Stimulated activated CD4-positive, alpha-beta T cell treated with anti-CD3 and anti-CD28 coated beads, Interleukin-4, amount 100 ng/mL, for 48 hours (primary cell): Measurements from ENCODE around the gene RRP7A.
A peak's percentile ranks its signal among the peaks of the same experiment; 100 is the strongest.
"Not testable (repeated sequence)": the region's sequence is repeated elsewhere in the genome, so short reads cannot be mapped to it uniquely, and the experiment has no call there.

Experiments
- DNase-seq, 2 donors: peaks; one replicate each; pipeline ENCODE4 v3.0.0-alpha.2; 2020; ENCODE audit warnings: low read depth in 2 of 2

Gene RRP7A

GRCh38 chr22:42536166-42536565, 16.6 kb upstream of the RRP7A start:
- DNase-seq: no peak

GRCh38 chr22:42535082-42535731, 15.6 kb upstream of the RRP7A start:
- not testable (repeated sequence) for DNase-seq

- DNase-seq: no peak
Measured at GRCh38 chr22:42533638-42533977, 14.0 kb upstream of the RRP7A start.

DNA sequence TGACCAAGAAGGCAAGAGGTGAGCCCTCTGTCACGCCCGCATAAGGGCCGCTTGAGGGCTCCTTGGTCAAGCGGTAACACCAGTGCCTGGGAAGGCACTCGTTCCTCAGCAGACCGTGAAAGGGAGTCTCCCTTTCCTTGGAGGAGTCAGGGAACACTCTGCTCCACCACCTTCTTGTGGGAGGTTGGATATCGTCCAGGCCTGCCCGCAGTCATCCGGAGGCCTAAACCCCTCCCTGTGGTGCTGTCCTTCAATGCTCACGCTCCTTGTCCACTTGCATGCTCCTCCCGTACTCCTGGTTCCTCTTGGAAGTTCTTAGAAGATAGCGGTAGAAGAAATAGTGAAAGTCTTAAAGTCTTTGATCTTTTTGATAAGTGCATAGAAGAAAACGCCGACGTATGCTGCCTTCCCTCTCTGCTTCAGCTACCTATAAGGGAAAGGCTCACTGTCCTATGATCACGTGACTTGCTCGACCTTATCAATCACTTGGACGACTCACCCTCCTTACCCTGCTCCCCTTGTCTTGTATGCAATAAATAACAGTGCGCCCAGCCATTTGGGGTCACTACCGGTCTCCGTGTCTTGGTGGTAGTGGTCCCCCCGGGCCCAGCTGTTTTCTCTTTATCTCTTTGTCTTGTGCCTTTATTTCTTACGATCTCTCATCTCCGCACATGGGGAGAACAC, 11.9 kb upstream of the RRP7A start:
- not testable (repeated sequence) for DNase-seq

DNA sequence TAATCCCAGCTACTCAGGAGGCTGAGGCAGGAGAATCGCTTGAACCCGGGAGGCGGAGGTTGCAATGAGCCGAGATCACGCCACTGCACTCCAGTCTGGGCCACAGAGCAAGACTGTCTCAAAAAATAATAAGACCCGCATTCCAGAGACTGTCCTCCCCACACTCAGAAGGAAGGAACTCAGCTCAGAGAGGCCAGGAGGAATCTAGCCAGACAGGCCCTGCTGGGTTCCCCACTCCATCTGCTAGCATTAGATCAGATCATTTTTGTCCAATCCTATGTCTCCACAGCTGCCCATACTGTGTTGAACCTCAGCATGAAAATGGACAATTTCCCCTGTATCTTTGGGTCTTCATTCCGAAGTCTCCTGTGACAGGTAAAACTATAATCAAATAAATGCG, 9.8 kb upstream of the RRP7A start:
- DNase-seq: not testable (repeated sequence)

DNA sequence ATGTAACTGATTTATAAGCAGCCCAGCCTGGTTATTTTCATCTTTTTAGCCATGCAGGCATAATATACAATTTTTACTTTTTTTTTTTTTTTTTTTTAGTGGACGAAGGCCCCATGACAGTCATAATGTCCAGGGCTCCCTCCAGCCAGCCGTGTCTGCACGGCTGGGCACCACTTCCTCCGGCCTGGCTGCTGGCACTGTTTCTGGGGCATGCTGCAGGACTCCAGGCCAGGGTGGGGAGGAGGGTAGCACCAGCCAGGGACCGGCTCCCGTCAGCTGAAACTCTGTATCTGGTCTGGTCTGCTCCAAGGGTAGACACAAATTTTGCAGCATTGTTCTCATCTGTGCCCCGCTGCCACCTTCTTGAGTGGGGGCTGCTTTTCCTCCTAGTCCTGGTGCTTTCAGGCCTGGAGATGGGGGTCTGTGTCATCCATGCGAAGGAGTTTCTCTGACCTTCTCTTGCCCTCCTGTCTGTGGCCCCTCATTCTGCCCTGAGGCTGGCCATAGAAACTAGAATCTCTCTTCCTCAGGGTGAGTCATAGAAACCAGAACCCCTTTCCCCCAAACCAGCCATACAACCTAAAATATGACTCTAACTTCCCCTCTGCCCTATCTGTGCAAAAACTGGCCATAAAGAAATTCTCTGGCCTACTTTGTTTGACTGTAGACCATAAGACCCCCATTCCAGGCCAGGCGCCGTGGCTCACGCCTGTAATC, 9.2 kb upstream of the RRP7A start:
- no peak for DNase-seq

GRCh38 chr22:42522546-42522945, 3.0 kb upstream of the RRP7A start:
- DNase-seq: no peak

DNA sequence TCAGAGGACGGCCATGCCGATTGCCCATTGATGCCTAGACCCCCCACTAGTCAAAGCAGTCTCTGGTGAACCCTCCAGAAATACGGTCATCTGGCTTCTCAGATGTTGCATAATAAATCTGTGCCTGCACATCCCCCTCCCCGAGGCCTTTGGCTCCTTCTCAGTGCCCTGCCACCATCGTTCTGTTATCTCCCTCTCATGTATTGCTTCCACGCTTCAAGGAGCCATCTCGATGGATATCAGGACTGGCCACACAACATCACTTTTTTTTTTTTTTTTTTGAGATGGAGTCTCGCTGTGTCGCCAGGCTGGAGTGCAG, 1.6 kb upstream of the RRP7A start:
- no peak for DNase-seq

GRCh38 chr22:42518638-42519524, 715 bp downstream of the RRP7A start:
- DNase-seq: not testable (repeated sequence)

DNA sequence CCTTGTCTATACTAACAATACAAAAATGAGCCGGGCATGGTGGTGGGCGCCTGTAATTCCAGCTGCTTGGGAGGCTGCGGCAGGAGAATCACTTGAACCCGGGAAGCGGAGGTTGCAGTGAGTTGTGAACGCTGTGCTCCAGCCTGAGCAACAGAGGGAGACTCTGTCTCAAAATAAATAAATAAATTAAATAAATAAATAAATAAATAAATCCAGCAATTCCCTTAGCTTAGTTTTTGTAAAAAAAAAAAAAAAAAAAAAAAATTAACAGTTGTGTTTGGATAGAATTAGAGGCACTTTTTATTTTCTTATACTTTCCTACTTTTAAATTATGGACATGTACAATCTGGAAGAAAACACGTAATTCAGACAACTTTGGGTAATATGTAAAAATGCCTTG, 2.5 kb downstream of the RRP7A start:
- not testable (repeated sequence) for DNase-seq

- DNase-seq: no peak
Measured at GRCh38 chr22:42515896-42516295, 3.7 kb downstream of the RRP7A start.

DNA sequence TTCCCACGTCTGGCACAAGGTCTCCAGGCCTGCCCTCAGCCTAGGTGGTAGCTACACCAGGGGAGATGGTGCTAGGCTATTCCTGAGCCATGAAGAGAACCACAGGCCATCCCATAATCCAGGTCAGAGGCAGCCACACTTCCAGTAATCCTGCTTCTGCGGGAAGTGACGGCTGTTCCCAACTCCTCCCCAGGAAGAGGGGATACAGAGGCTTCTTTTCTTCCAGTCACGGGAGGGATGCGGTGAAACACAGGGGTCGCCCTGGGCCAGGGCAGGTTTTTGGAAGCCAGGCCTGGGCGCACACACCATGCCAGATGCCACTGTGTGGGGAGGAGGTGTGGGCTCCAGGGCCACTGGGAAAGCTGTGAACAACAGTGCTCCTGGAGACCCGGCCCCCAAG, 4.3 kb downstream of the RRP7A start:
- not testable (repeated sequence) for DNase-seq

DNA sequence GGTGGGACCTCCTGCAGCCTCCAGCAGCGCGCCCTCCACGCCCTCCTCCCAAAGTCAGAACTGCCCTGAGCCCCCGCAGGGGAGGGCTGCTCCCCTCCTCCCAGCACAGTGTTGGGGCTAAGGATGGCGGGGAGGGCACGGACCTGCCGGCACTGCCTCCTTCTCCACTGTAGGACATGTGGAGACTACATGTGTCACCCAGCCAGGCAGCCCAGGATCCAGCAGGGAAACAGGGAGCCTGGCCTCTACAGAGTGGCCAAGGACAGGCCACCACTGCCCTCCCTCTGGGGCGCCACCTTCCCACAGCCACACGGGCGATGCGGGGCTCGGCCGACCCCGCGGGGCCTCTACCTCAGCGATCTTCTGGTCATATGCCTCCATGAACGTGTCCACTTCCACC, 5.3 kb downstream of the RRP7A start:
- not testable (repeated sequence) for DNase-seq

DNA sequence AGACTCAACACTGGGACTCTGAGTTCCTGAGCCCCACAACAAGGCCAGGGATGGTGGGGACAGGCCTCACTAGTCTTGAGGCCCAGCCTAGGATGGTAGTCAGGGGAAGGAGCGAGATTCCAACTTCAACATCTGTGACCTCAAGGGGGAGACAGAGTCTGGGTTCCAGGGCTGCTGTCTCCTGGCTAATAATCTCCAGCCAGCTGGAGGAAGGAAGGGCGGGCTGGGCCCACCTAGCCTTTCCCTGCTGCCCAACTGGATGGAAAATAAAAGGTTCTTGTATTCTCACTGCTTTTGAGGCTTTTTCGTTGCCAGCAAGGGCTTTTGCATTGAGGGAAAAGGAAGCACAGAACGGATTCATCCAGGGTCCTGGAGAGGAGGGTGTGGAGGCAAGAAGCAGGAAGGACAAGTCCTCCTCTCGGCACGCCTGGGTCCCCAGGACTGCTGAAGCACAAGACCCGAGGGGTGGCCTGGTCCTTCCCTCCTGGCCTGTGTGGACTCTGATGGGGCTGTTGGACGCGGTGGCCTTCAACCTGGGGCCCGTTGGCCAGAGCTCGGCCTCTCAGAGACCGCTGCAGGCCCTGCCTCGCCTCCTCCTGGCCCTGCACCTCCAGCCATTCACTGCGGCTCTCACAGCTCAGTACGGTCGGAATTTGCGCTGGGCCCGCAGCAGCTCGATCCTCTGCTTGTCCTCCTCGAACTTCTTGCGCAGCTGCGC, 7.2 kb downstream of the RRP7A start:
- DNase-seq: not testable (repeated sequence)

GRCh38 chr22:42511401-42511891, 8.2 kb downstream of the RRP7A start:
- DNase-seq: no peak

GRCh38 chr22:42509548-42509947, 10.0 kb downstream of the RRP7A start:
- no peak for DNase-seq

- not testable (repeated sequence) for DNase-seq
Measured at GRCh38 chr22:42508975-42509364, 10.6 kb downstream of the RRP7A start.

DNA sequence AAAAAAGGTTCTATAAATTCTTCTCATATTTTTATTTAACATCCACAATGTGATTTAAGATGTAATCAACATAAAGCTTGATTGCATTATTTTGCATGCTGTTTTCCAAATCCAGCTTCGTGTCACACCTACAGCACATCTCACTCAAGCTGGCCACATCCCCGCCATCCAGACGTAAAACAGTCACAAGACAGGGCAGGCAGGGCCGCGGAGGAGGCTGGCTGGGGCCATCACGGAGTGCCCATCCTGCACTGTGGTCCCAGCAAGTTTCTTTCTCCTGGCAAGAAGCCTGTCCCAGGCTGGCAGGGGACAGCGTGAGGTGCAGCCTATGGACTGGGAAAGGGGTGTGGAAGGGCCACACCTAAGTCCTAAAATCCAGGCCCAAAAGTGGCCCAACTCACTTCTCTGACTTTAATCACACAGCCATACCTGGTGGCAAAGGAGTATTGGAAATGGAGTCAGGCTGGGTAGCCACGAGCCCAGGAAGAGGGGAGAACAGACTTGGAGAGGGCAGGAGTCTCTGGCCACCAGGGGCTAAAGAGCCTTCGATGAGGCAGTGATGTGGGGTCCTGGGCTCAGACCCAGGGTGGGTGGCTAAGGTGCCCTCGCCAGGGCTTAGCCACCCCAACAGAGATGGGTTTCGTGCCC, 11.1 kb downstream of the RRP7A start:
- DNase-seq: not testable (repeated sequence)

GRCh38 chr22:42500836-42501179, 18.8 kb downstream of the RRP7A start:
- DNase-seq: no peak

DNA sequence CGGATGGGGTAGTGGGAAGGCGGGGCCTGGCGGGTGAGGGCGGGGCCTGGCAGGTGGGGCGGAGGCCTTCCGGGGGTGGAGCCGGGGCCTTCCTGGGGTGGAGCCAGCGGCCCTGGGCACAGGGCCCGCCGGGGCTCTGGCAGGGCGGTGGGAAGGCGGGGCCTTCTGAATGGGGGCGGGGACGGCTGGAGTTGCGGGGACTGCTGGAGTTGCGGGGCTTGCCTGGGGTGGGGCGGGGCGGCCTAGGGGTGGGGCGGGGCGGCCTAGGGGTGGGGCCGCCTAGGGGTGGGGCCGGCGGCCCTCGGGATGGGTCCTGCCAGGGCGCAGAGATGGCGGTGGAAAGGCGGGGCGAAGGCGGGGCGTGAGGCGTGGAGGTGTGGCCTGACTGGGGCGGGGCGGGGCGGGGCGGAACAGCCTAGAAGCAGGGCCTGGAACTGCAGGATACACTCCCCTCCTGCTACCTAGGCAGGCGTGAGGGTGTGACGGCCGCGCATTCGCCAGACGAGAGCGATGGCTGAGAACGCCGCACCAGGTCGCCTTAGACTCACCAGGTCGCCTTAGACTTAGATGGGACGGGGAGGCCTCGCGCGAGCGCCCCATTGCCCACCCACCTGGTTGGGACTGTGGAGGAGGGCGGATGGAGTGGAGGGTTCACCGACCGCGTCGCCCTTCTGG, 19.3 kb downstream of the RRP7A start:
- peak; percentile 72 to 85 for DNase-seq
